ACC112 (cell line): ENCODE measurements around the gene SLC27A5.
"Not testable (repeated sequence)": the region's sequence is repeated elsewhere in the genome, so short reads cannot be mapped to it uniquely, and the experiment has no call there.

ENCODE experiments used
- H2AFZ ChIP-seq: fragments of 200-600 bp; sonication (generic); one replicate; pipeline ENCODE4 v1.6.0; 2017; ENCODE audit warnings: antibody characterized with exemption, low read length; ENCODE audit not compliant: unreplicated experiment
- H3K27ac ChIP-seq: fragments of 200-600 bp; sonication (generic); 2 replicates; pipeline ENCODE4 v1.5.1; 2014; ENCODE audit warnings: low read depth, mild to moderate bottlenecking, antibody characterized with exemption, low read length, moderate library complexity
- H3K27me3 ChIP-seq: fragments of 200-600 bp; sonication (generic); 2 replicates; pipeline ENCODE4 v1.6.1; 2014; ENCODE audit warnings: mild to moderate bottlenecking, antibody characterized with exemption, low read length, moderate library complexity, mixed read lengths; ENCODE audit not compliant: insufficient read depth
- H3K36me3 ChIP-seq: fragments of 200-600 bp; sonication (generic); 2 replicates; pipeline ENCODE4 v1.6.1; 2016; ENCODE audit warnings: mild to moderate bottlenecking, antibody characterized with exemption, low read length, moderate library complexity, mixed read lengths; ENCODE audit not compliant: insufficient read depth
- H3K4me1 ChIP-seq: fragments of 200-600 bp; sonication (generic); one replicate; pipeline ENCODE4 v1.6.1; 2016; ENCODE audit warnings: low read length, mixed read lengths; ENCODE audit not compliant: insufficient read depth, unreplicated experiment, control insufficient read depth
- H3K4me3 ChIP-seq: fragments of 200-600 bp; sonication (generic); 2 replicates; pipeline ENCODE4 v1.5.1; 2014; ENCODE audit warnings: mild to moderate bottlenecking, low read depth, low read length
- H3K79me2 ChIP-seq: fragments of 200-600 bp; sonication (generic); one replicate; pipeline ENCODE4 v1.6.0; 2016; ENCODE audit warnings: low read length; ENCODE audit not compliant: control insufficient read depth, unreplicated experiment, insufficient read depth

The SLC27A5 gene

GRCh38 chr19:58474291-58474996, 37.3 kb downstream of the SLC27A5 start:
- no peaks in the 10 kb centered on the region for H3K79me2 ChIP-seq
- no peaks in the 10 kb centered on the region for H3K36me3 ChIP-seq
- peaks cover 4% of the 10 kb centered on the region for H3K4me1 ChIP-seq
- H2AFZ ChIP-seq = no peak overlapping the region
- H3K27me3 ChIP-seq = no peaks in the 10 kb centered on the region
- peak overlapping the region; percentile 79; the same call in 1 of the 2 replicates for H3K27ac ChIP-seq
- no peak overlapping the region; the same call in 1 of the 2 replicates for H3K4me3 ChIP-seq

GRCh38 chr19:58473775-58474174, 38.0 kb downstream of the SLC27A5 start:
- no peak overlapping the region for H2AFZ ChIP-seq

GRCh38 chr19:58471736-58472135, 40.1 kb downstream of the SLC27A5 start:
- Histone ChIP-seq H3K4me1 (peaks cover 7% of the 10 kb centered on the region), H3K27ac (no peak overlapping the region), H3K4me3 (no peak overlapping the region), H3K36me3 (no peaks in the 10 kb centered on the region), H3K79me2 (peaks cover 9% of the 10 kb centered on the region), H2AFZ (no peak overlapping the region), H3K27me3 (no peaks in the 10 kb centered on the region)

More at GRCh38 chr19:58473775-58474174, 38.0 kb downstream of the SLC27A5 start:
- Histone ChIP-seq H3K79me2 (peaks cover under 1% of the 10 kb centered on the region), H3K4me1 (peaks cover 4% of the 10 kb centered on the region), H3K27ac (no peak overlapping the region), H3K36me3 (no peaks in the 10 kb centered on the region), H3K27me3 (no peaks in the 10 kb centered on the region), H3K4me3 (no peak overlapping the region)

- not testable (repeated sequence) for H3K79me2 ChIP-seq, H2AFZ ChIP-seq, H3K36me3 ChIP-seq, H3K4me1 ChIP-seq, H3K27me3 ChIP-seq, H3K4me3 ChIP-seq, H3K27ac ChIP-seq
These were observed 40.8 kb downstream of the SLC27A5 start for GRCh38 chr19:58470837-58471543.

GRCh38 chr19:58469241-58470013, 42.4 kb downstream of the SLC27A5 start:
- peaks cover 3% of the 10 kb centered on the region for H3K4me1 ChIP-seq

GRCh38 chr19:58468216-58468839, 43.5 kb downstream of the SLC27A5 start:
- Histone ChIP-seq H3K27ac (no peak overlapping the region), H3K79me2 (peaks cover 9% of the 10 kb centered on the region), H2AFZ (no peak overlapping the region), H3K4me1 (peaks cover 3% of the 10 kb centered on the region), H3K27me3 (no peaks in the 10 kb centered on the region), H3K4me3 (peak overlapping the region; percentile 49; the same call in 1 of the 2 replicates), H3K36me3 (no peaks in the 10 kb centered on the region)

More at GRCh38 chr19:58469241-58470013, 42.4 kb downstream of the SLC27A5 start:
- no peak overlapping the region for H2AFZ ChIP-seq
- no peaks in the 10 kb centered on the region for H3K27me3 ChIP-seq
- H3K36me3 ChIP-seq = no peaks in the 10 kb centered on the region
- H3K27ac ChIP-seq = no peak overlapping the region
- H3K4me3 ChIP-seq = no peak overlapping the region
- peaks cover 9% of the 10 kb centered on the region for H3K79me2 ChIP-seq

GRCh38 chr19:58466760-58467589, 44.8 kb downstream of the SLC27A5 start, which contains the start of gene ZNF324:
ZNF324 (plus strand) TSS chr19:58467080; CDS start chr19:58469186, 2,106 bp downstream.
- peak within 1 kb of the TSS; percentile 57; the same call in 1 of the 2 replicates for H3K27ac ChIP-seq
- peak within 1 kb of the TSS; percentile 42 for H2AFZ ChIP-seq
- H3K79me2 ChIP-seq = peaks cover 9% of the 10 kb centered on the region

GRCh38 chr19:58466089-58466759, 45.6 kb downstream of the SLC27A5 start:
- H3K79me2 ChIP-seq = peaks cover 9% of the 10 kb centered on the region
- H3K36me3 ChIP-seq = no peaks in the 10 kb centered on the region
- H3K4me3 ChIP-seq = peak overlapping the region; percentile 86
- H2AFZ ChIP-seq = peak overlapping the region; percentile 42
- H3K27ac ChIP-seq = no peak overlapping the region
- H3K4me1 ChIP-seq = peaks cover 3% of the 10 kb centered on the region
- no peaks in the 10 kb centered on the region for H3K27me3 ChIP-seq

More at GRCh38 chr19:58466760-58467589, 44.8 kb downstream of the SLC27A5 start, which contains the start of gene ZNF324:
- H3K4me1 ChIP-seq = peaks cover 3% of the 10 kb centered on the region
- no peaks in the 10 kb centered on the region for H3K27me3 ChIP-seq
- peak within 1 kb of the TSS; percentile 86 for H3K4me3 ChIP-seq
- no peaks in the 10 kb centered on the region for H3K36me3 ChIP-seq

- Histone ChIP-seq H2AFZ (no peak overlapping the region), H3K27ac (no peak overlapping the region), H3K27me3 (no peaks in the 10 kb centered on the region), H3K4me1 (no peaks in the 10 kb centered on the region), H3K4me3 (no peak overlapping the region), H3K36me3 (no peaks in the 10 kb centered on the region), H3K79me2 (no peaks in the 10 kb centered on the region)
These were observed 51.8 kb downstream of the SLC27A5 start for GRCh38 chr19:58460039-58460438.
